Stimulated activated CD8-positive, alpha-beta memory T cell treated with anti-CD3 and anti-CD28 coated beads, Interleukin-4, amount 100 ng/mL, for 24 hours (primary cell): ENCODE data around the gene MUCL3.
"Not testable (repeated sequence)": the region's sequence is repeated elsewhere in the genome, so short reads cannot be mapped to it uniquely, and the experiment has no call there.

Experiments
- DNase-seq: peaks from one replicate; pipeline ENCODE4 v3.0.0-alpha.2; 2020; ENCODE audit warnings: low read depth

The MUCL3 gene

DNA sequence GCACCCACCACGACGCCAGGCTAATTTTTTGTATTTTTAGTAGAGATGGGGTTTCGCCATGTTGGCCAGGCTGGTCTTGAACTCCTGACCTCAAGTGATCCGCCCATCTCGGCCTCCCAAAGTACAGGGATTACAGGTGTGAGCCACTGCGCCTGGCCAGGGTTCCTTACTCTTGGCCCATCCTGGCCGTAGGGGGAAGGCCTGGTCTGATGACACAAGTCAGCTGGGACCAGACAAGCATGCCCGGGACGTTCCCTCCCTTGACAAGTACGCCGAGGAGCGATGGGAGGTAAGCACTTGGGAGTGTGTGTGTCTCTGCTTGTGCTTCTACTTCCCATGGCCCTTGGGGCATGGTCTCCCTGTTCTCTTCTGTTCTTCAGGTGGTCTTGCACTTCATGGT is 30.3 kb upstream of the MUCL3 start:
- DNase-seq: not testable (repeated sequence)

DNA sequence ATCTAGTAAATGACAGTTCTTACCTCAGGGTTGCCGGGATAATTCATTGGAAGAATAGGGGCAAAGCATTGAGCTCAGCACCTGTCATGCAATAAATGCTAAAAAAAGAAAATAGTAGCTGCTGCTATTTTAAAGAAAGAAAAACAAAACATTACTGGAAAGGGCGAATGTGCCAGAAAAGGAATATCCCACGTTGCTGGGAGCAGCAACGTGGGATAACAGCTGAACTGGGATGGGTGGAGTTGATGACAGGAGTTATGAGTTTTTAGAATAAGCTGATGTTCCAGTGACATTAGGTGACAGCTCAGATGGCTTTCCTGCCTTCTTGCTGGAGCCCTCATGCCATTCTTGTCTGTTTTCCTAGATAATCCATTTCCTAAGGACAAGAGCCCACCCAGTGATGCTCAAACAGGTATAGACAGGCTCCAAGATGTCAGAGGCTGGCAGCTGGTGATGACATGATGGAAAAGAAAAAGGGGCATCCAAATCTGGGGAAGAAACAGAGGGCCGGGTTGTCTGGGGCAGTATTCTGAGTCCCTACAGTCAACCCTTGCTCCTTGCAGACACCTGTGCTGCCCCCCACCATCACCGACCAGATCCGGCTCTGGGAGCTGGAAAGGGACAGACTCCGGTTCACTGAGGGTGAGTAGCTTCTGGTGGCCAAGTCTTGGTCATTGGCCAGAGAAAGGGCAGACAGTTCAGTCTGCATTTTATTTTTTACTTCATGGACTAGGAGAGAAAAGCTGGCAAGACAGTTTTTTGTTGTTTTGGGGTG is 27.8 kb upstream of the MUCL3 start:
- no peak for DNase-seq

- DNase-seq: no peak
Measured at GRCh38 chr6:30913721-30914075, 27.1 kb upstream of the MUCL3 start.

GRCh38 chr6:30914076-30914853 is 26.5 kb upstream of the MUCL3 start, which contains the start of gene VARS2:
VARS2 (plus strand) TSS chr6:30914238; CDS start chr6:30914837, 599 bp downstream.
- peak; percentile 75 for DNase-seq

DNA sequence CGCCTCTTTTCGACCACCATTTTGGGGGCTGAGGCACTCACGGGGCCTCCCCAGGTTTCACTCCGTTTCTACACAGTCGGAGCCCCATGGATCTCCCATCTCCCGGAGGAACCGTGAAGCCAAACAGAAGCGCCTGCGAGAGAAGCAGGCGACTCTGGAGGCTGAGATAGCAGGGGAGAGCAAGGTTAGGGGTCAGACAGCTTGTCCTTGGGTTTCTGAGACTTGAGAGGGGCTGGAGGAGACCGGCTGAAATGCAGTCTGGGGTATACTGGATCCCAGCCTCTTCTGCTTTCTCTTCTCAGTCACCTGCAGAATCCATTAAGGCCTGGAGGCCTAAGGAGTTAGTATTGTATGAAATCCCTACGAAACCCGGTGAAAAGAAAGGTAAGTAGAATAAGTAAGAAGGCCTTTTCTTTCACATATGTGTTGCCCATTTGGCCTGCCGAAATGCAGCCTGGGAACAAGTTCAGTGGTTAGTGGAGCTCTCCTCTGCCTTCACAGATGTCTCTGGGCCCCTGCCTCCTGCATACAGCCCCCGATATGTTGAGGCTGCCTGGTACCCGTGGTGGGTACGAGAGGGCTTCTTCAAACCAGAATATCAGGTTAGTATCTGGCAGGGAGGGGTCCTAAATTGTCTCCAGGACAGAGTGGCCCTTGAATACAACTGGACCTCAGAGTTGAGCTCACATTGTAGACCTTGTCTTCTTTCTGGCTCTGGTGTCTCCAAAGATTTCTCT is 25.8 kb upstream of the MUCL3 start:
- no peak for DNase-seq

- no peak for DNase-seq
Measured at GRCh38 chr6:30915591-30915946, 25.2 kb upstream of the MUCL3 start.

DNA sequence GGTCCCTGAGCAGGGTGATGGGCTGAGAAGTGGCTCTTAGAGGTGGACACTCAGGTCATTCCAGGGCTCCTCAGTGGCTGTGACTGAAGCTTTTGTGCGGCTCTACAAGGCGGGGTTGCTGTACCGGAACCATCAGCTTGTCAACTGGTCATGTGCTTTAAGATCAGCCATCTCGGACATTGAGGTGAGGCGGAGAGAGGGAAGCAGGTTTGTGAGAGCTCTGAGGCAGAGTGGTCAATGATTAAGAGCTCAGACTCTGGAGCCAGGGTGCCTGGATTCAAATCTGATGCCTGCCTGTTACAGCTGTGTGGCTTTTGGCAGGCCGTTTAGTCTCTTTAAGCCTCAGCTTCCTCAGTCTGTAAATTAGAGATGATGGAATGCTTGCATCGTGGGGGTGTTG is 23.7 kb upstream of the MUCL3 start:
- no peak for DNase-seq

DNA sequence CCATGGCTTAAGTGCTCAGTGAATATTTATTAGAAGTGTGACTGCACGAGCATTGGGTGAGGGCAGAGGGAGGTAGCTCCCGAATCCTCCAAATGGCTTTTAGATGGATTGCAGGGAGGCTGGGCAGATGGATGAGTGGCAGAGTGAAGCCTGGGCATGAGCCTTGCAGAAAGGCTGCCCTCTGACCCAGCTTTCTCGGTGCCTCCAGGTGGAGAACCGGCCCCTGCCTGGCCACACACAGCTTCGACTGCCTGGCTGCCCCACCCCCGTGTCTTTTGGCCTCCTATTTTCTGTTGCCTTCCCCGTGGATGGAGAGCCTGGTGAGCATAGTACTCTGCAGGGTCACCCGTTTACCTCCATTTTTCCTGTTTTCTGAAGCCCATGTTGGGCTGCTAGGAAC is 23.3 kb upstream of the MUCL3 start:
- DNase-seq: no peak

GRCh38 chr6:30918670-30919069 is 22.1 kb upstream of the MUCL3 start:
- no peak for DNase-seq

GRCh38 chr6:30922447-30922852 is 18.3 kb upstream of the MUCL3 start:
- DNase-seq: no peak

- DNase-seq: not testable (repeated sequence)
Measured at GRCh38 chr6:30924040-30924627, 16.6 kb upstream of the MUCL3 start.

- no peak for DNase-seq
Measured at GRCh38 chr6:30926644-30927043, 14.1 kb upstream of the MUCL3 start.

GRCh38 chr6:30927080-30927479 is 13.7 kb upstream of the MUCL3 start:
- not testable (repeated sequence) for DNase-seq

DNA sequence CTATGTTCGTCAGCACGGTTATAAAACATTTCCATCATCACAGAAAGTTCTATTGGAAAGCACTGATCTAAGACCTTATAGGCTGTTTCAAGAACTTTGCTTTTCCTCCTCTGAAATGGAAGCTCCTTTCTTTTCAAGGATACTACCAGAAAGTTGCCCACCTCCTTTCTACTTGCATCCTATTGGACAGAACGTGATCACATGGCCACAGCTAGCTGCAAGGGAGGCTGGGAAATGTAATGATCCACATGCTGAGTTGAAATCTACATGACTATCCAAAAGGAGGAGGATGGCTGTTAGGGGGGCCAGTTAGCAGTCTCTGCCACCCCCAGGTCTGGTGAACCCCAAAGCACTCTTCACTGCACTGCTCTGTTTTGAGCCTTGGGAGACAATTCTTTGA is 12.1 kb upstream of the MUCL3 start:
- DNase-seq: no peak

DNA sequence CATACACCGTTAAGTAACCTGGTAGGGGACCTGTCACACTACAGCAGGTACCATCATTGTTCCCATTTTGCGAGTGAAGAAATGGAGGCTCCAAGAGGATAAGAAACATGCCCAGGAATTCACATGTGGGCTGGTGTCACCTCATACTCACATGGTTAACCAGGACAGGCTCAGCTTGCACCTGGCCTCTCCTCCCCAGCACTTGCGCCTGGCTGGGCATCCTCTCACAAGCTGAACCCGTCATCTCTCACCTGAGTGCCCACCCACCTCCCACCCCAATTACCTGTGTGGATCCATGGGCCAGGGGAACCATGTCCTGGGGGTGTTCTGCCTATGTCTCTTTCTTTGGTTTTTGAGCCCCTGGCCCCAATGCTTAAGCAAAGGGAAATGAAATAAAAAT is 10.3 kb upstream of the MUCL3 start:
- no peak for DNase-seq

- DNase-seq: no peak
Measured at GRCh38 chr6:30931272-30931671, 9.5 kb upstream of the MUCL3 start.

DNA sequence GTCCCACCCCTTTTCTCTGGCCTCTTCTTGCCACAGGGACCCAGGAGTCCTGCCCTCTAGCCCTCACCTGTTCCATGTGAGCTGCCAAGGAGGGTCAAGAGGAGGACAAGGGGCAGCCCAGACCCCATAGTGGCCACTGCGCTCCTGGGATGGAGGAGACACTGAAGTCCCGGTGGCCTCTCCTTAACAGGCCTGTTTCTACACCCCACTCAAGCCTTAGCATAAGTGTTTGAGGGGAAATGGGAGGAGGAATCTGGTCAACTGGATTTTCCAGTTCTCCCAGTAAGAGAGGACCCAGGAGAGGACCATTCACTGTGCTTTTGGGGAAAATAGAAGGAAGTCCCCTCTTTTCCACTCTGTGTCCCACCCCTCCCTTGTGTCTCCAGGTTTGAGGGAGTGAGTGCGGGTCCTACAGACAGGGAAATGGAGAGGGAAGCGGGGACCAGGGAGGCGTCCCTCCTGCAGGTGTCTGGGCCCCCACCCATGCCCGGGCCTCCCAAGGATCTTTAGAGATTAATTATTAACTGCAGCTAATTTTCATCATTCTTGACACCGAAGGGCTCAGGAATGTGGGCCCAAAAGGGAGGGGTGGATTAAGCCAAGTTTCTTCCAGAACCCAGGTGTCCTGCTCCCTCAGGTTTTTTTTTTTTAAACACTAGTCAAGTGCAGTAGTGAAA is 8.7 kb upstream of the MUCL3 start, which contains the start of gene SFTA2:
Gene SFTA2, minus strand, starts transcription at position 202 of the 677 bp plus-strand sequence. Its CDS starts 74 bp downstream, at position 128.
- no peak for DNase-seq

- no peak for DNase-seq
Measured at GRCh38 chr6:30932665-30933365, 8.0 kb upstream of the MUCL3 start.

GRCh38 chr6:30935018-30935417 is 5.8 kb upstream of the MUCL3 start:
- no peak for DNase-seq

GRCh38 chr6:30937265-30937664 is 3.5 kb upstream of the MUCL3 start:
- DNase-seq: no peak

DNA sequence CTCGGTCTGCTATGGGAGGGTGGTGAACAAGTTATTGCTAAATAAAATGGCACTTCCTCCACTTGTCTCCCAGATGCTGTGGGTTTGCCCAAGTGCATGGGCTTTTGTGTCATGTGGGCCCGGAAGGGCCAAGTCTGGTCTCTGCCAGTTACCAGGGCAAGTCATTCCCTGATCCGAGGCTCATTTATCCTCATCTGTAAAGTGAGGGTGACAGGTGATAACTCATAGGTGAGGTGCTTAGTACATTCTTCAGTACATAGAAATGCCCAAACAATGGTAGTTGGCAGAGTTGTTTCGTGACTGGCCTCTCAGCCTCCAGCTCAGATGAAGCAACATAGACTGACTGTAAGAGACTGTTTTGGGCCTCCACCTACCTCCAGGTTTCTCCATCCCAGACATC is 2.0 kb upstream of the MUCL3 start:
- no peak for DNase-seq
